B cell (primary cell): ENCODE data around the gene PCDH7. TPM values are rescaled to one million over a fixed set of nuclear protein-coding genes. Genes with fewer than 3 reads are reported as not detected.

Experiments used
- ATAC-seq: fragments of 200-7000 bp; cut with Tn5 transposase; one replicate; pipeline ENCODE4 v1.10.0; 2021; ENCODE audit warnings: low read depth, mild to moderate bottlenecking, moderate number of reproducible peaks, moderate library complexity
- CTCF ChIA-PET: fragments of 350-600 bp; sonication (Branson Sonifier 250); formaldehyde crosslinking; loops from one replicate; lab custom pipeline; 2021; ENCODE audit warnings: antibody characterized with exemption, inconsistent platforms; lab: Charles Lee
- POLR2A ChIA-PET: fragments of 350-600 bp; sonication (Branson Sonifier 250); formaldehyde crosslinking; loops from one replicate; lab custom pipeline; 2021; ENCODE audit warnings: antibody characterized with exemption; lab: Charles Lee
- DNase-seq: peaks from one replicate; pipeline ENCODE4 v3.0.0; 2013
- H2AFZ ChIP-seq: 2 replicates; pipeline ENCODE4 v1.6.1; 2012; ENCODE audit warnings: mild to moderate bottlenecking, low read depth, low read length; ENCODE audit not compliant: insufficient read depth, poor library complexity, severe bottlenecking
- H3K27ac ChIP-seq, 2 donors: 1 replicate in 1 of 2; 2 replicates in 1 of 2; pipeline ENCODE4 v1.5.1; 2012 to 2013; ENCODE audit warnings: low read length in 2 of 2, mild to moderate bottlenecking in 2 of 2, moderate library complexity in 1 of 2
- H3K27me3 ChIP-seq, 4 experiments: fragments of 200-600 bp in 1 of 4; sonication (generic) in 1 of 4; replicated peaks in 1 of 4; 1 replicate in 2 of 4; 2 replicates in 2 of 4; pipeline versions ENCODE4 v1.6.1 to v1.7.0; 2013 to 2016; ENCODE audit warnings: low read length in 3 of 4, mild to moderate bottlenecking in 2 of 4, mixed read lengths in 1 of 4, moderate library complexity in 1 of 4; ENCODE audit not compliant: insufficient read depth in 4 of 4, control insufficient read depth in 3 of 4; ENCODE audit errors: control extremely low read depth in 1 of 4
- H3K36me3 ChIP-seq, 2 experiments: replicated peaks in 1 of 2; 1 replicate in 1 of 2; 2 replicates in 1 of 2; pipeline versions ENCODE4 v1.6.1 to v1.7.1; 2013; ENCODE audit warnings: low read length in 1 of 2; ENCODE audit not compliant: insufficient read depth in 2 of 2, control insufficient read depth in 1 of 2; ENCODE audit errors: control extremely low read depth in 1 of 2, extremely low read depth in 1 of 2
- H3K4me1 ChIP-seq, 2 donors: fragments of 200-600 bp in 1 of 2; sonication (generic) in 1 of 2; 1 replicate in 1 of 2; 2 replicates in 1 of 2; pipeline versions ENCODE4 v1.5.1 to v1.6.1; 2013 to 2017; ENCODE audit warnings: low read length in 2 of 2; ENCODE audit not compliant: control insufficient read depth in 2 of 2, insufficient read depth in 2 of 2
- H3K4me2 ChIP-seq: replicated peaks from 2 replicates; pipeline ENCODE3; 2012; ENCODE audit warnings: mild to moderate bottlenecking, low read depth, low read length; ENCODE audit not compliant: poor library complexity, severe bottlenecking
- H3K4me3 ChIP-seq, 5 experiments: fragments of 200-600 bp in 1 of 5; sonication (generic) in 1 of 5; 1 replicate in 3 of 5; 2 replicates in 2 of 5; pipeline versions ENCODE4 v1.5.1 to v1.7.0; 2011 to 2016; ENCODE audit warnings: low read length in 4 of 5, mild to moderate bottlenecking in 4 of 5, low read depth in 2 of 5, control low read depth in 1 of 5, moderate library complexity in 1 of 5; ENCODE audit not compliant: insufficient read depth in 1 of 5; ENCODE audit errors: control extremely low read depth in 1 of 5, extremely low read depth in 1 of 5
- H3K79me2 ChIP-seq: fragments of 200-600 bp; sonication (generic); one replicate; pipeline ENCODE4 v1.6.0; 2016; ENCODE audit warnings: low read length; ENCODE audit not compliant: control insufficient read depth, insufficient read depth
- H3K9ac ChIP-seq: fragments of 200-600 bp; sonication (generic); 2 replicates; pipeline ENCODE4 v1.6.1; 2017; ENCODE audit warnings: mild to moderate bottlenecking, low read length, moderate library complexity
- H3K9me3 ChIP-seq, 3 donors: one replicate each; pipeline versions ENCODE4 v1.6.1 to v1.7.1; 2013; ENCODE audit warnings: low read length in 2 of 3; ENCODE audit not compliant: control insufficient read depth in 2 of 3, insufficient read depth in 1 of 3; ENCODE audit errors: control extremely low read depth in 1 of 3
- H4K20me1 ChIP-seq: 2 replicates; pipeline ENCODE4 v1.6.0; 2012; ENCODE audit warnings: mild to moderate bottlenecking, low read length; ENCODE audit not compliant: insufficient read depth, control insufficient read depth, poor library complexity, severe bottlenecking
- H3K27ac Mint-ChIP-seq: one replicate; pipeline ENCODE4 v1.8.0; 2021; ENCODE audit warnings: mixed read lengths
- H3K27me3 Mint-ChIP-seq: one replicate; pipeline ENCODE4 v1.8.0; 2021; ENCODE audit warnings: mixed read lengths
- H3K4me1 Mint-ChIP-seq: one replicate; pipeline ENCODE4 v1.8.0; 2021; ENCODE audit warnings: mixed read lengths
- H3K4me3 Mint-ChIP-seq: one replicate; pipeline ENCODE4 v1.8.0; 2021; ENCODE audit warnings: mixed read lengths
- H3K9me3 Mint-ChIP-seq: one replicate; pipeline ENCODE4 v1.8.0; 2022; ENCODE audit warnings: mixed read lengths; ENCODE audit not compliant: insufficient read depth
- EZH2 ChIP-seq: IDR thresholded peaks from 2 replicates; pipeline ENCODE4 v1.6.1; 2012; ENCODE audit warnings: borderline replicate concordance, low read depth, mild to moderate bottlenecking, moderate library complexity, low read length; ENCODE audit not compliant: insufficient read depth, poor library complexity, severe bottlenecking
- WGBS: methylation state at CpG from one replicate; pipeline ENCODE4 v1.1.5; 2013; ENCODE audit warnings: missing lambda C conversion rate; ENCODE audit not compliant: insufficient coverage; 5-methylcytosine and 5-hydroxymethylcytosine counted together
- intact Hi-C: fragments of 100-400 bp; cut with micrococcal nuclease; formaldehyde crosslinking; loops from one replicate; pipeline ENCODE4 v1.10.0; 2022
- polyA minus RNA-seq: library from RNA; depleted of rRNA, polyadenylated mRNA; stranded (reverse); fragments of >200 nt; gene quantifications from 2 replicates; pipeline ENCODE4 v1.2.3, GENCODE V29; 2012
- polyA plus RNA-seq: library from polyadenylated mRNA; depleted of rRNA; stranded (reverse); fragments of >200 nt; gene quantifications from 2 replicates; pipeline ENCODE4 v1.2.3, GENCODE V29; 2012
- total RNA-seq, 2 donors: library from RNA; stranded (reverse); fragments of 120-200 nt in 1 of 2; gene quantifications; 1 replicate in 1 of 2; 2 replicates in 1 of 2; pipeline versions ENCODE4 v1.2.3 to v1.2.4, GENCODE V29; 2013 to 2022
- TF ChIP-seq, protein P1 (sequence below): fragments of 200-600 bp; IDR thresholded peaks from one replicate; pipeline ENCODE4 v1.8.0; 2022; ENCODE audit warnings: antibody characterized with exemption, mild to moderate bottlenecking

The PCDH7 gene, protein sequence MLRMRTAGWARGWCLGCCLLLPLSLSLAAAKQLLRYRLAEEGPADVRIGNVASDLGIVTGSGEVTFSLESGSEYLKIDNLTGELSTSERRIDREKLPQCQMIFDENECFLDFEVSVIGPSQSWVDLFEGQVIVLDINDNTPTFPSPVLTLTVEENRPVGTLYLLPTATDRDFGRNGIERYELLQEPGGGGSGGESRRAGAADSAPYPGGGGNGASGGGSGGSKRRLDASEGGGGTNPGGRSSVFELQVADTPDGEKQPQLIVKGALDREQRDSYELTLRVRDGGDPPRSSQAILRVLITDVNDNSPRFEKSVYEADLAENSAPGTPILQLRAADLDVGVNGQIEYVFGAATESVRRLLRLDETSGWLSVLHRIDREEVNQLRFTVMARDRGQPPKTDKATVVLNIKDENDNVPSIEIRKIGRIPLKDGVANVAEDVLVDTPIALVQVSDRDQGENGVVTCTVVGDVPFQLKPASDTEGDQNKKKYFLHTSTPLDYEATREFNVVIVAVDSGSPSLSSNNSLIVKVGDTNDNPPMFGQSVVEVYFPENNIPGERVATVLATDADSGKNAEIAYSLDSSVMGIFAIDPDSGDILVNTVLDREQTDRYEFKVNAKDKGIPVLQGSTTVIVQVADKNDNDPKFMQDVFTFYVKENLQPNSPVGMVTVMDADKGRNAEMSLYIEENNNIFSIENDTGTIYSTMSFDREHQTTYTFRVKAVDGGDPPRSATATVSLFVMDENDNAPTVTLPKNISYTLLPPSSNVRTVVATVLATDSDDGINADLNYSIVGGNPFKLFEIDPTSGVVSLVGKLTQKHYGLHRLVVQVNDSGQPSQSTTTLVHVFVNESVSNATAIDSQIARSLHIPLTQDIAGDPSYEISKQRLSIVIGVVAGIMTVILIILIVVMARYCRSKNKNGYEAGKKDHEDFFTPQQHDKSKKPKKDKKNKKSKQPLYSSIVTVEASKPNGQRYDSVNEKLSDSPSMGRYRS (N-terminal part only)
- total RNA-seq (not detected in 2 replicates), polyA plus RNA-seq (not detected in 2 replicates), polyA minus RNA-seq (0.07 TPM in 1 of 2 replicates, not detected in the other)
- total RNA-seq (2013), result 1.0 TPM

DNA sequence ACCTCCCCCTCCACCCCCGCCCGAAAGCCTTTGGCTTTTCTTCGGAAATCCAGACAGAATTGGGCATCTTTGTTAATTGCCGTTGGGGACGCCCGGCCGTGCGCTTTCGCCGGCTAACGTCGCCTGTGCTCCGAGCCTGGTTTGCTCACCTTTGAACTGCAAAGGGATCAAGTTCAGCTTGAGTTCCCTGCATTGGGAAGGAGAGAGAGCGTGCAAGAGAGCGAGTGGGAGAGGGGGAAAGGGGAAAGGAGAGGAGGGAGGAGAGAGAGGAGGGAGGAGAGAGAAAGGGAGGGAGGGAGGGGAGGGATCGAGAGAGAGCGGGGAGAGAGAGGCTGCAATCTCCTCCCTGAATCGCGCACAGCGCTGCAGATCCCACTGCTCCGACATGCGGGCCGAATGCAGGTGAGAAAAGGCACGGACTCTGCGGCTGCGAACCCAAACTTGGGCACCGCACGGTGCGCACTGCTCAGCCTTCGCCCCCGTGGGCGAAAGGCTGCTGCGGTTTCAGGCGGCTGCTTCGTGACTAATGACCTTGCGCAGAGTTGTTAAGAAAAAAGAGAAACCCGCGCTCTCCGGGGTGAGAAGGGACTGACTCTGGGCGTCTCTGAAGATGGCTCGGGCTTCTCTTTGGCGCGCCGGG lies at the start of gene PCDH7:
TSS of gene PCDH7 (plus strand) at position 349 of the 640 bp plus-strand sequence. CDS start 1,054 bp downstream, outside the sequence.
- no peak within 1 kb of the TSS for H3K27ac Mint-ChIP-seq
- ChIA-PET CTCF (no interaction called here), POLR2A (no interaction called here)
- peaks cover 52% of the 10 kb centered on the region for H3K27me3 Mint-ChIP-seq
- Histone ChIP-seq H2AFZ (no peak within 1 kb of the TSS), H3K9ac (no peak within 1 kb of the TSS), H3K79me2 (no peaks in the 10 kb centered on the region), H4K20me1 (no peaks in the 10 kb centered on the region), H3K36me3 (no peaks in the 10 kb centered on the region), H3K4me1 (peaks cover 13% of the 10 kb centered on the region in 2 donors), H3K4me2 (peak within 1 kb of the TSS; percentile 39), H3K27me3 (peaks cover 0 to 66% (median 28%) of the 10 kb centered on the region in 4 experiments), H3K9me3 (peaks cover 0 to 50% (median 0%) of the 10 kb centered on the region in 3 donors), H3K4me3 (no peak within 1 kb of the TSS), H3K27ac (no peak within 1 kb of the TSS)
- DNase-seq, result no peak
- H3K4me1 Mint-ChIP-seq, result peaks cover 13% of the 10 kb centered on the region
- TF ChIP-seq, protein P1, sequence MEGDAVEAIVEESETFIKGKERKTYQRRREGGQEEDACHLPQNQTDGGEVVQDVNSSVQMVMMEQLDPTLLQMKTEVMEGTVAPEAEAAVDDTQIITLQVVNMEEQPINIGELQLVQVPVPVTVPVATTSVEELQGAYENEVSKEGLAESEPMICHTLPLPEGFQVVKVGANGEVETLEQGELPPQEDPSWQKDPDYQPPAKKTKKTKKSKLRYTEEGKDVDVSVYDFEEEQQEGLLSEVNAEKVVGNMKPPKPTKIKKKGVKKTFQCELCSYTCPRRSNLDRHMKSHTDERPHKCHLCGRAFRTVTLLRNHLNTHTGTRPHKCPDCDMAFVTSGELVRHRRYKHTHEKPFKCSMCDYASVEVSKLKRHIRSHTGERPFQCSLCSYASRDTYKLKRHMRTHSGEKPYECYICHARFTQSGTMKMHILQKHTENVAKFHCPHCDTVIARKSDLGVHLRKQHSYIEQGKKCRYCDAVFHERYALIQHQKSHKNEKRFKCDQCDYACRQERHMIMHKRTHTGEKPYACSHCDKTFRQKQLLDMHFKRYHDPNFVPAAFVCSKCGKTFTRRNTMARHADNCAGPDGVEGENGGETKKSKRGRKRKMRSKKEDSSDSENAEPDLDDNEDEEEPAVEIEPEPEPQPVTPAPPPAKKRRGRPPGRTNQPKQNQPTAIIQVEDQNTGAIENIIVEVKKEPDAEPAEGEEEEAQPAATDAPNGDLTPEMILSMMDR, result no peak
- no peak for TF ChIP-seq EZH2
- H3K9me3 Mint-ChIP-seq, result no peaks in the 10 kb centered on the region
- 7% methylated on average over 44 of the region's 44 CpGs for WGBS
- no peak for ATAC-seq
- intact Hi-C loops, result no loop called here
- no peak within 1 kb of the TSS for H3K4me3 Mint-ChIP-seq
